SU-DHL-6 (cell line): Measurements from ENCODE around the gene NOS1AP.

Experiments
- H2AFZ ChIP-seq: fragments of 200-600 bp; sonication (generic); 2 replicates; pipeline ENCODE4 v1.6.1; 2014; ENCODE audit warnings: low read depth, mild to moderate bottlenecking, moderate library complexity, mixed read lengths, antibody characterized with exemption, low read length; ENCODE audit not compliant: severe bottlenecking
- H3F3A ChIP-seq: fragments of 200-600 bp; shearing (Covaris generic); 2 replicates; pipeline ENCODE4 v1.6.0; 2016; ENCODE audit warnings: antibody characterized with exemption, mild to moderate bottlenecking; ENCODE audit not compliant: insufficient read depth
- H3K27ac ChIP-seq: fragments of 200-600 bp; sonication (generic); 2 replicates; pipeline ENCODE4 v1.5.1; 2016; ENCODE audit warnings: low read depth, mild to moderate bottlenecking, low read length, moderate library complexity, mixed read lengths
- H3K27me3 ChIP-seq: fragments of 200-600 bp; sonication (generic), shearing (Covaris generic); 2 replicates; pipeline ENCODE4 v1.6.0; 2014; ENCODE audit warnings: mild to moderate bottlenecking, low read length
- H3K36me3 ChIP-seq: fragments of 200-600 bp; sonication (generic); 2 replicates; pipeline ENCODE4 v1.6.1; 2014; ENCODE audit warnings: mild to moderate bottlenecking, low read length, mixed read lengths
- H3K4me2 ChIP-seq: fragments of 300-600, 200-600 bp; shearing (Covaris generic), sonication (generic); 2 replicates; pipeline ENCODE4 v1.6.0; 2014; ENCODE audit warnings: low read length, low read depth, mild to moderate bottlenecking; ENCODE audit not compliant: poor library complexity, severe bottlenecking
- H3K4me3 ChIP-seq: fragments of 200-600 bp; sonication (generic); 2 replicates; pipeline ENCODE4 v1.5.1; 2014; ENCODE audit warnings: antibody characterized with exemption, low read length, mild to moderate bottlenecking, mixed read lengths; ENCODE audit not compliant: insufficient read depth, poor library complexity, severe bottlenecking
- H3K79me2 ChIP-seq: fragments of 200-600 bp; sonication (generic); 2 replicates; pipeline ENCODE4 v1.6.1; 2014; ENCODE audit warnings: mild to moderate bottlenecking, low read length, moderate library complexity; ENCODE audit not compliant: insufficient read depth
- H3K9ac ChIP-seq: fragments of 200-600 bp; sonication (generic); 2 replicates; pipeline ENCODE4 v1.7.0; 2014; ENCODE audit warnings: mild to moderate bottlenecking, low read length
- H3K9me2 ChIP-seq: fragments of 200-600 bp; sonication (generic); replicated peaks from 2 replicates; pipeline ENCODE4 v1.6.1; 2014; ENCODE audit warnings: low read length; ENCODE audit not compliant: insufficient read depth
- H3K9me3 ChIP-seq: fragments of 200-600 bp; sonication (generic); 2 replicates; pipeline ENCODE4 v1.6.1; 2014; ENCODE audit warnings: low read length, mixed read lengths; ENCODE audit not compliant: insufficient read depth
- H4K20me1 ChIP-seq: fragments of 200-600 bp; sonication (generic); 2 replicates; pipeline ENCODE4 v1.6.1; 2014; ENCODE audit warnings: low read depth, mild to moderate bottlenecking, antibody characterized with exemption, low read length, moderate library complexity, mixed read lengths
- EZH2phosphoT487 ChIP-seq: fragments of 200-600 bp; sonication (generic), shearing (Covaris generic); conservative IDR thresholded peaks from 2 replicates; pipeline ENCODE4 v1.6.1; 2018; ENCODE audit warnings: mild to moderate bottlenecking, antibody characterized with exemption, low read length, moderate library complexity, mixed read lengths
- TF ChIP-seq, protein P1 (sequence below): fragments of 200-600 bp; sonication (generic); IDR thresholded peaks from one replicate; pipeline ENCODE4 v1.5.1; 2017; ENCODE audit warnings: antibody characterized with exemption, mild to moderate bottlenecking, low read length, moderate library complexity; ENCODE audit not compliant: insufficient read depth, poor library complexity, severe bottlenecking

NOS1AP gene

DNA sequence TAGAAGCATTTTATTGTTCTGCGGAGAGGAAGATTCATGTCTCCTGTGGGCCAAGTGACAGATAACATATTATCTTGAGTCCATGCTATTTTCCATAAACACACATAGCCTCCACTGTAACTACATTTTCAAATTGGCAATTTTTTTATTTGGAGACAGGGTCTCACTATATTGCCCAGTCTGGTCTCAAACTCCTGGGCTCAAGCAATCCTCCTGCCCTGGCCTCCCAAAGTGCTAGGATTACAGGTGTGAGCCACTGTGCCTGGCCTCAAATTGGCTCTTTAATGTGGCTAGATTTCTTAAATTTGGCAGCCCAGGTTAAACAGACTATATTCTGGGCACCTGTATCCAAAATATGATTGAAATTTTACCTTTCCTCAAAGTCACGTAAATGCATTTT lies 13.8 kb downstream of the NOS1AP start:
- Histone ChIP-seq H2AFZ (no peak overlapping the region), H3K27me3 (no peaks in the 10 kb centered on the region), H3K79me2 (no peaks in the 10 kb centered on the region), H3K27ac (no peak overlapping the region), H3K9ac (no peak overlapping the region), H3K36me3 (no peaks in the 10 kb centered on the region), H4K20me1 (no peaks in the 10 kb centered on the region), H3F3A (no peaks in the 10 kb centered on the region), H3K9me2 (no peaks in the 10 kb centered on the region), H3K4me3 (no peak overlapping the region), H3K9me3 (no peaks in the 10 kb centered on the region), H3K4me2 (no peak overlapping the region)
- TF ChIP-seq, protein P1, sequence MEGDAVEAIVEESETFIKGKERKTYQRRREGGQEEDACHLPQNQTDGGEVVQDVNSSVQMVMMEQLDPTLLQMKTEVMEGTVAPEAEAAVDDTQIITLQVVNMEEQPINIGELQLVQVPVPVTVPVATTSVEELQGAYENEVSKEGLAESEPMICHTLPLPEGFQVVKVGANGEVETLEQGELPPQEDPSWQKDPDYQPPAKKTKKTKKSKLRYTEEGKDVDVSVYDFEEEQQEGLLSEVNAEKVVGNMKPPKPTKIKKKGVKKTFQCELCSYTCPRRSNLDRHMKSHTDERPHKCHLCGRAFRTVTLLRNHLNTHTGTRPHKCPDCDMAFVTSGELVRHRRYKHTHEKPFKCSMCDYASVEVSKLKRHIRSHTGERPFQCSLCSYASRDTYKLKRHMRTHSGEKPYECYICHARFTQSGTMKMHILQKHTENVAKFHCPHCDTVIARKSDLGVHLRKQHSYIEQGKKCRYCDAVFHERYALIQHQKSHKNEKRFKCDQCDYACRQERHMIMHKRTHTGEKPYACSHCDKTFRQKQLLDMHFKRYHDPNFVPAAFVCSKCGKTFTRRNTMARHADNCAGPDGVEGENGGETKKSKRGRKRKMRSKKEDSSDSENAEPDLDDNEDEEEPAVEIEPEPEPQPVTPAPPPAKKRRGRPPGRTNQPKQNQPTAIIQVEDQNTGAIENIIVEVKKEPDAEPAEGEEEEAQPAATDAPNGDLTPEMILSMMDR = no peak
- TF ChIP-seq EZH2phosphoT487 = no peak

DNA sequence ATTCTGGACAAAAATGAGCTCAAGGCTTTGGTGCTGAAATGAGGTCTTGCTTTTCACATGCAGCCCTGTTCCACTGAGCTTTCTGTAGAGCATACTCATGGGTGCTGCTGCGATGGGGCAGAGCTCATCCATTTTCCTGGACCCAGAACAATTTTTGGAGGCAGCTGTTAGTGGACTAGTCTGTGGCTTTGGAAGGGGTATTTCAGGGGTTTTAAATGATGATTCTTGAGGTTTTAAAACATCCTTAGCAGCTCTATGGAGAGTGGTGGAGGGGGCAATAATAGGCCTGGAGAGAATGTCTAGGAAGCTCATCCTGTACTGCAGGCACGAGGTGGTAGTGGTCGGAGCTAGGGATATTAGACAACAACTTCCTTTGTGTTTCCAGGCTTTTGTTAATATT lies 16.5 kb downstream of the NOS1AP start:
- Histone ChIP-seq H3K4me2 (no peak overlapping the region), H3K36me3 (no peaks in the 10 kb centered on the region), H3K9me3 (no peaks in the 10 kb centered on the region), H3K79me2 (no peaks in the 10 kb centered on the region), H3K9ac (no peak overlapping the region), H4K20me1 (no peaks in the 10 kb centered on the region; the same call in 1 of the 2 replicates), H3K27ac (no peak overlapping the region), H3K4me3 (no peak overlapping the region), H3K27me3 (no peaks in the 10 kb centered on the region), H2AFZ (no peak overlapping the region), H3F3A (no peaks in the 10 kb centered on the region), H3K9me2 (no peaks in the 10 kb centered on the region)
- TF ChIP-seq, protein P1 = no peak
- TF ChIP-seq EZH2phosphoT487 = no peak

DNA sequence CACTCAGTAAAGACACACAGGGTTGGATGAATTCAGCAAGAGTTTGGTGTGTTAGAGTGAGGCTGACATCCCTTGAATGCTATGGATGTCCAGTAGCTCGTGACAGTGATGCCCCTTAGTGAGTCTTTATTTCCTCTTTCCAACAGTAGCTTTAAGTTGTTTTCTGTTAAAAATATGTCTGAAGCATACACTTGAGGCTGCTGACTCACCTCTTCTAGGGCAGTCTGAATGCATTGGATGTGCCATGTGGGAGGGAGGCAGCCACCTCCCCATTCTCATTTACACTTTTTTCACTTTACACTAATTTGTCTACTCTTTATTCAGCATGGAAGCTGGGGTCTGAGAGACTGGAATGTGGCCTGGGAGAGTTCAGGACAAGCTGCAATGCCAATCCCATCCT lies 17.6 kb downstream of the NOS1AP start:
- no peaks in the 10 kb centered on the region for H3K79me2 ChIP-seq
- H3K27ac ChIP-seq = no peak overlapping the region
- H3K4me2 ChIP-seq = no peak overlapping the region
- no peaks in the 10 kb centered on the region for H3K27me3 ChIP-seq
- H2AFZ ChIP-seq = no peak overlapping the region
- TF ChIP-seq EZH2phosphoT487 = no peak
- TF ChIP-seq, protein P1 = no peak
- H3K36me3 ChIP-seq = no peaks in the 10 kb centered on the region
- H4K20me1 ChIP-seq = no peaks in the 10 kb centered on the region; the same call in 1 of the 2 replicates
- H3K9me3 ChIP-seq = no peaks in the 10 kb centered on the region
- no peaks in the 10 kb centered on the region for H3K9me2 ChIP-seq
- H3F3A ChIP-seq = no peaks in the 10 kb centered on the region
- H3K4me3 ChIP-seq = no peak overlapping the region
- no peak overlapping the region for H3K9ac ChIP-seq
